Fibroblast of lung (primary cell): ENCODE data around the gene SHPK. TPM values are rescaled to one million over a fixed set of nuclear protein-coding genes. Genes with fewer than 3 reads are reported as not detected.
"Not testable (repeated sequence)": the region's sequence is repeated elsewhere in the genome, so short reads cannot be mapped to it uniquely, and the experiment has no call there.

Source experiments
- DNase-seq, 2 donors: peaks; one replicate each; pipeline versions ENCODE4 v3.0.0 to v3.0.0-alpha.2; 2010; ENCODE audit warnings: low read depth in 2 of 2
- H2AFZ ChIP-seq: 2 replicates; pipeline ENCODE4 v1.5.1; 2012; ENCODE audit warnings: low read length, control low read depth, inconsistent platforms
- H3K27ac ChIP-seq: 2 replicates; pipeline ENCODE4 v1.5.1; 2011; ENCODE audit warnings: low read length, control low read depth; ENCODE audit not compliant: insufficient read depth
- H3K27me3 ChIP-seq: 2 replicates; pipeline ENCODE4 v1.5.1; 2011; ENCODE audit warnings: mild to moderate bottlenecking, low read length; ENCODE audit not compliant: control insufficient read depth, insufficient read depth
- H3K36me3 ChIP-seq: 2 replicates; pipeline ENCODE4 v1.5.1; 2011; ENCODE audit warnings: low read length; ENCODE audit not compliant: control insufficient read depth, insufficient read depth
- H3K4me1 ChIP-seq: 2 replicates; pipeline ENCODE4 v1.5.1; 2011; ENCODE audit warnings: low read length; ENCODE audit not compliant: control insufficient read depth, insufficient read depth; ENCODE audit errors: extremely low read depth
- H3K4me2 ChIP-seq: 2 replicates; pipeline ENCODE4 v1.5.1; 2011; ENCODE audit warnings: low read length, control low read depth; ENCODE audit not compliant: insufficient read depth; ENCODE audit errors: extremely low read depth
- H3K4me3 ChIP-seq, 4 experiments: fragments of 200-600 bp in 1 of 4; sonication (generic) in 1 of 4; replicated peaks in 1 of 4; 2 replicates each; pipeline ENCODE4 v1.5.1; 2011 to 2016; ENCODE audit warnings: low read length in 4 of 4, low read depth in 3 of 4, mild to moderate bottlenecking in 3 of 4, control low read depth in 2 of 4, inconsistent platforms in 1 of 4, mixed read lengths in 1 of 4; ENCODE audit not compliant: insufficient read depth in 1 of 4; ENCODE audit errors: control extremely low read depth in 1 of 4
- H3K79me2 ChIP-seq: 2 replicates; pipeline ENCODE4 v1.5.1; 2012; ENCODE audit warnings: mild to moderate bottlenecking, low read length, inconsistent platforms; ENCODE audit not compliant: control insufficient read depth, insufficient read depth
- H3K9ac ChIP-seq: 2 replicates; pipeline ENCODE4 v1.5.1; 2011; ENCODE audit warnings: mild to moderate bottlenecking, low read length, control low read depth; ENCODE audit not compliant: insufficient read depth
- H3K9me3 ChIP-seq: 2 replicates; pipeline ENCODE4 v1.5.1; 2012; ENCODE audit warnings: low read depth, low read length; ENCODE audit not compliant: control insufficient read depth, insufficient read depth
- H4K20me1 ChIP-seq: 2 replicates; pipeline ENCODE4 v1.5.1; 2011; ENCODE audit warnings: low read length; ENCODE audit not compliant: control insufficient read depth, insufficient read depth; ENCODE audit errors: extremely low read depth
- EZH2 ChIP-seq: IDR thresholded peaks from 2 replicates; pipeline ENCODE4 v1.5.1; 2012; ENCODE audit warnings: low read length, control low read depth, mild to moderate bottlenecking; ENCODE audit errors: missing control alignments
- polyA plus RNA-seq, 2 donors: library from polyadenylated mRNA; depleted of rRNA in 1 of 2; stranded (reverse) in 1 of 2; unstranded in 1 of 2; fragments of >200 nt; gene quantifications; 2 replicates each; pipeline ENCODE4 v1.2.1, GENCODE V29; 2011 to 2012; ENCODE audit warnings: missing spikeins in 1 of 2
- total RNA-seq: library from RNA; depleted of rRNA; stranded (reverse); fragments of >200 nt; gene quantifications from 2 replicates; pipeline ENCODE4 v1.2.1, GENCODE V29; 2014
- TF ChIP-seq, protein P1 (sequence below), 2 donors: IDR thresholded peaks in 1 of 2; conservative IDR thresholded peaks in 1 of 2; 1 replicate in 1 of 2; 2 replicates in 1 of 2; pipeline ENCODE4 v1.5.1; 2011 to 2012; ENCODE audit warnings: low read length in 2 of 2, control low read depth in 1 of 2, inconsistent platforms in 1 of 2, low read depth in 1 of 2, mild to moderate bottlenecking in 1 of 2

The SHPK gene
- total and polyA plus RNA-seq, 2 donors (not counting 1 experiment from before 2014, with no cell fraction given), result 7.2 to 8.9 TPM

- Histone ChIP-seq H3K9ac (no peak overlapping the region), H3K79me2 (no peaks in the 10 kb centered on the region), H2AFZ (no peak overlapping the region), H3K4me2 (no peak overlapping the region), H3K9me3 (no peaks in the 10 kb centered on the region), H3K4me1 (no peaks in the 10 kb centered on the region), H4K20me1 (no peaks in the 10 kb centered on the region), H3K27me3 (no peaks in the 10 kb centered on the region), H3K4me3 (no peak overlapping the region), H3K27ac (no peak overlapping the region), H3K36me3 (no peaks in the 10 kb centered on the region)
- TF ChIP-seq, protein P1, sequence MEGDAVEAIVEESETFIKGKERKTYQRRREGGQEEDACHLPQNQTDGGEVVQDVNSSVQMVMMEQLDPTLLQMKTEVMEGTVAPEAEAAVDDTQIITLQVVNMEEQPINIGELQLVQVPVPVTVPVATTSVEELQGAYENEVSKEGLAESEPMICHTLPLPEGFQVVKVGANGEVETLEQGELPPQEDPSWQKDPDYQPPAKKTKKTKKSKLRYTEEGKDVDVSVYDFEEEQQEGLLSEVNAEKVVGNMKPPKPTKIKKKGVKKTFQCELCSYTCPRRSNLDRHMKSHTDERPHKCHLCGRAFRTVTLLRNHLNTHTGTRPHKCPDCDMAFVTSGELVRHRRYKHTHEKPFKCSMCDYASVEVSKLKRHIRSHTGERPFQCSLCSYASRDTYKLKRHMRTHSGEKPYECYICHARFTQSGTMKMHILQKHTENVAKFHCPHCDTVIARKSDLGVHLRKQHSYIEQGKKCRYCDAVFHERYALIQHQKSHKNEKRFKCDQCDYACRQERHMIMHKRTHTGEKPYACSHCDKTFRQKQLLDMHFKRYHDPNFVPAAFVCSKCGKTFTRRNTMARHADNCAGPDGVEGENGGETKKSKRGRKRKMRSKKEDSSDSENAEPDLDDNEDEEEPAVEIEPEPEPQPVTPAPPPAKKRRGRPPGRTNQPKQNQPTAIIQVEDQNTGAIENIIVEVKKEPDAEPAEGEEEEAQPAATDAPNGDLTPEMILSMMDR (conservative IDR thresholded peaks at IDR 0.05 in 1 of 2, IDR thresholded peaks at IDR 0.05 in 1 of 2; ENCODE audit: low read depth in 1 of 2, low read length in 2 of 2), result no peak
- no peak for TF ChIP-seq EZH2
- no peak for DNase-seq
Measured at GRCh38 chr17:3566551-3566950, 69.5 kb downstream of the SHPK start.

DNA sequence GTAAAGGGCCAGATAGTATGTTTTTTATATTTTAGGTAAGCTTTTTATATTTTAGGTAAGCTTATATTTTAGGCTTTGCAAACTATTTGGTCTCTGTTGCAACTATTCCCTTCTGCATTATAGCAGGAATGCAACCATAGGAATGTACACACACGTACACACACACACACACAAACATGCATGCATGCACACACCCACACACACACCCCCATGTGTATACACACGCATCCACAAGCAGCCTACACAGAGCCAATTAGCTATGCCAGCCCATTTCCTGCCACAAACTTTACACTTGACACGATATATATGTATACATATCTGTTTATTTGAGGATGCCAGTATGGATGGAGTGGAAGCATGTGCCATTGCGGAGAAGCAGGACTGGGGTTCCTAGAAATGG lies 70.9 kb downstream of the SHPK start:
- H3K36me3 ChIP-seq, result no peaks in the 10 kb centered on the region
- TF ChIP-seq EZH2, result no peak
- TF ChIP-seq, protein P1 (conservative IDR thresholded peaks at IDR 0.05 in 1 of 2, IDR thresholded peaks at IDR 0.05 in 1 of 2; ENCODE audit: low read depth in 1 of 2, low read length in 2 of 2), result no peak
- no peaks in the 10 kb centered on the region for H3K27me3 ChIP-seq
- H3K9me3 ChIP-seq, result no peaks in the 10 kb centered on the region
- no peak for DNase-seq
- H3K79me2 ChIP-seq, result no peaks in the 10 kb centered on the region
- H3K4me3 ChIP-seq, result no peak overlapping the region
- H2AFZ ChIP-seq, result no peak overlapping the region
- no peaks in the 10 kb centered on the region for H4K20me1 ChIP-seq
- no peaks in the 10 kb centered on the region for H3K4me1 ChIP-seq
- H3K9ac ChIP-seq, result no peak overlapping the region
- H3K4me2 ChIP-seq, result no peak overlapping the region
- H3K27ac ChIP-seq, result no peak overlapping the region

GRCh38 chr17:3564241-3564640 lies 71.8 kb downstream of the SHPK start:
- H3K27me3 ChIP-seq, H3K4me2 ChIP-seq, H4K20me1 ChIP-seq, H3K27ac ChIP-seq, H3K4me3 ChIP-seq, H3K79me2 ChIP-seq, H2AFZ ChIP-seq, DNase-seq, H3K9ac ChIP-seq, H3K4me1 ChIP-seq, H3K9me3 ChIP-seq, H3K36me3 ChIP-seq: not testable (repeated sequence)
